T-helper 9 cell (primary cell): ENCODE data around the gene SLC22A17.

Experiments
- DNase-seq: peaks from one replicate; pipeline ENCODE4 v3.0.0-alpha.2; 2020

SLC22A17 gene

GRCh38 chr14:23380976-23381375 lies 28.3 kb upstream of the SLC22A17 start:
- no peak for DNase-seq

GRCh38 chr14:23380197-23380914 lies 27.7 kb upstream of the SLC22A17 start:
- DNase-seq = no peak

- DNase-seq = peak; percentile 59
Measured at GRCh38 chr14:23379366-23380196, 26.9 kb upstream of the SLC22A17 start.

- no peak for DNase-seq
Measured at GRCh38 chr14:23378612-23379220, 26.0 kb upstream of the SLC22A17 start.

- DNase-seq = no peak
Measured at GRCh38 chr14:23377573-23378563, 25.2 kb upstream of the SLC22A17 start.

DNA sequence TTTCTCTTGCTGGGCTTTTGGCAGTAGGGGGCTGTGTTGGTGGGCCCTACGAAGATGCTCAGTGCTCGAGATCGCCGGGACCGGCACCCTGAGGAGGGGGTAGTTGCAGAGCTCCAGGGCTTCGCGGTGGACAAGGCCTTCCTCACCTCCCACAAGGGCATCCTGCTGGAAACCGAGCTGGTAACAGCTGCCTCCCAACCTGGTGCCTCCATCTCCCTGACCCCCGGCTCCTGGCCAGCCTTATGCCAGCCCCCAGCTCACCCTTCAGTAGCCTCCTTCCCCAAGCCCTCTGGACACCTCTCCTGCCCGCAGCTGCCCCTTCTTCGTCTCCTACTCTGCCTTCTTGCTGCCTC lies 24.5 kb upstream of the SLC22A17 start:
- no peak for DNase-seq

DNA sequence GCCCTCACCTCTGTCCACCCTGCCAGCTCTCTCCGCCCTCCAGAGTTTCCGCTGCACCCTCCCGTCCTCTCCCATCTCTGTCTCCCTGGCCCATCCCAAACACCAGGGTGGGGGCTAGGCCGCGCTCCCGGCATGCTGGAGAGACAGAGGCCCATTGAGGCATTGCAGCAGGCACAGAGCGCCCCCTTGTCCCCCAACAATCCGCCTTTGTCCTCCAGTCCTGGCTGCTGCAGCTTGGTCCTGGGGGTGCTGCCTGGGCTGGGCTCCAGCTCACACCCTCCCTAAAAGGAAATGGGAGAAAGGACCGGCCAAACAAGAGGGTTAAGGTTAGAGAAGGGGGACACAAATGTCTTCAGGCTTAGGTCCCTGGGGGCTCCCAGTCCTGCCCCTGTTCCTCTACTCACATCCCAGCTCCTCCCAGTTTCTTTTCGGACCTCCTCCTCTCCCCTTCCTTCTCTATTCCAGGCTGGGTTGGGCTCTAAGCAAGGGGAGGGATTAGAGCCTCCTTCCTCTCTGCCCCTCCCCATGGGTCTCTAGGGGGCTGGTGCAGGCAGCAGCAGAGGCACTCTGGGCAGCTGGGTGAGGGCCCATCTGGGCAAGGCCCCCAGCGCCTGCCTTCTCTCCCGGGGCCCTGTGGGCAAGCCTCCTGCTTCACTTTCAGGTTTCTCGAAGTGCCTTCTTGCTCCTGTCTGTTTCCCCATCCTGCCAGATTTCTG lies 24.0 kb upstream of the SLC22A17 start, which contains the start of gene CMTM5:
Gene CMTM5, plus strand, starts transcription at position 565 of the 716 bp plus-strand sequence. CDS start 206 bp downstream, outside the sequence.
- no peak for DNase-seq

DNA sequence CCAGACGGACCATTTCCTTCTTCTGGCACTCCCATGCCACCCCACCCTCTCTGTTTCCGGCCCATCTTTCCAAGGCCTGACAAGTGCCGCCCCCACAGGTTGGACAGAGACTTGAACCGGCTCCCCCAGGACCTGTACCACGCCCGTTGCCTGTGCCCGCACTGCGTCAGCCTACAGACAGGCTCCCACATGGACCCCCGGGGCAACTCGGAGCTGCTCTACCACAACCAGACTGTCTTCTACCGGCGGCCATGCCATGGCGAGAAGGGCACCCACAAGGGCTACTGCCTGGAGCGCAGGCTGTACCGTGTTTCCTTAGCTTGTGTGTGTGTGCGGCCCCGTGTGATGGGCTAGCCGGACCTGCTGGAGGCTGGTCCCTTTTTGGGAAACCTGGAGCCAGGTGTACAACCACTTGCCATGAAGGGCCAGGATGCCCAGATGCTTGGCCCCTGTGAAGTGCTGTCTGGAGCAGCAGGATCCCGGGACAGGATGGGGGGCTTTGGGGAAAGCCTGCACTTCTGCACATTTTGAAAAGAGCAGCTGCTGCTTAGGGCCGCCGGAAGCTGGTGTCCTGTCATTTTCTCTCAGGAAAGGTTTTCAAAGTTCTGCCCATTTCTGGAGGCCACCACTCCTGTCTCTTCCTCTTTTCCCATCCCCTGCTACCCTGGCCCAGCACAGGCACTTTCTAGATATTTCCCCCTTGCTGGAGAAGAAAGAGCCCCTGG lies 23.0 kb upstream of the SLC22A17 start:
- no peak for DNase-seq

DNA sequence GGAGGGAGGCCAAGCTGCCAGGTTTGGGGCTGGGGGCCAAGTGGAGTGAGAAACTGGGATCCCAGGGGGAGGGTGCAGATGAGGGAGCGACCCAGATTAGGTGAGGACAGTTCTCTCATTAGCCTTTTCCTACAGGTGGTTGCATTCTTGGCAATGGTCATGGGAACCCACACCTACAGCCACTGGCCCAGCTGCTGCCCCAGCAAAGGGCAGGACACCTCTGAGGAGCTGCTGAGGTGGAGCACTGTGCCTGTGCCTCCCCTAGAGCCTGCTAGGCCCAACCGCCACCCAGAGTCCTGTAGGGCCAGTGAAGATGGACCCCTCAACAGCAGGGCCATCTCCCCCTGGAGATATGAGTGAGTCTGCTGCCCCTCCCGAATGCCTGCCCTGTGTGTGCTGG lies 20.4 kb upstream of the SLC22A17 start:
- no peak for DNase-seq

- no peak for DNase-seq
Measured at GRCh38 chr14:23372509-23372908, 19.8 kb upstream of the SLC22A17 start, which contains the start of gene IL25. TSS of gene IL25 (plus strand) at chr14:23372809.

DNA sequence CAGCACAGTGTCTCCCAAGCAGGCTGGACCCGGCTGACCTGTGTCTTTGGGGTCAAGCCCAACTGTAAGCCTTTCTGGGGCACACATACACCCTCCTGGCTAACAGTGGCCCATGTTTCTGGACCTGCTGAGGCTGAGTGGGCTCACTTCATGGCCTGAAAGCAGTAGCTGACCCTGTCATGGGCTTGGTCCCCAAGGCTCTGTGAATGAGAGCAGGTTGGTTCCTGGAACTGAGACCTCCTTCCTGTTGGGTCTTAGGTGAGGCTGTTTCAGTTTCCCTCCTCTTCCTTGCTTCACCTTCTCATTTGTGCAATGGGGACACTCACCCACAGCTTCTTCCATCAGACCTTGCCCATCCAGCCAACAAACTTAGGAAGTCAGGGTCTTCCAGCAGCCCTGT lies 19.2 kb upstream of the SLC22A17 start:
- DNase-seq = no peak

GRCh38 chr14:23370221-23370620 lies 17.5 kb upstream of the SLC22A17 start:
- DNase-seq = no peak

GRCh38 chr14:23366426-23366921 lies 13.8 kb upstream of the SLC22A17 start:
- DNase-seq = no peak

GRCh38 chr14:23365732-23366425 lies 13.2 kb upstream of the SLC22A17 start:
- no peak for DNase-seq

DNA sequence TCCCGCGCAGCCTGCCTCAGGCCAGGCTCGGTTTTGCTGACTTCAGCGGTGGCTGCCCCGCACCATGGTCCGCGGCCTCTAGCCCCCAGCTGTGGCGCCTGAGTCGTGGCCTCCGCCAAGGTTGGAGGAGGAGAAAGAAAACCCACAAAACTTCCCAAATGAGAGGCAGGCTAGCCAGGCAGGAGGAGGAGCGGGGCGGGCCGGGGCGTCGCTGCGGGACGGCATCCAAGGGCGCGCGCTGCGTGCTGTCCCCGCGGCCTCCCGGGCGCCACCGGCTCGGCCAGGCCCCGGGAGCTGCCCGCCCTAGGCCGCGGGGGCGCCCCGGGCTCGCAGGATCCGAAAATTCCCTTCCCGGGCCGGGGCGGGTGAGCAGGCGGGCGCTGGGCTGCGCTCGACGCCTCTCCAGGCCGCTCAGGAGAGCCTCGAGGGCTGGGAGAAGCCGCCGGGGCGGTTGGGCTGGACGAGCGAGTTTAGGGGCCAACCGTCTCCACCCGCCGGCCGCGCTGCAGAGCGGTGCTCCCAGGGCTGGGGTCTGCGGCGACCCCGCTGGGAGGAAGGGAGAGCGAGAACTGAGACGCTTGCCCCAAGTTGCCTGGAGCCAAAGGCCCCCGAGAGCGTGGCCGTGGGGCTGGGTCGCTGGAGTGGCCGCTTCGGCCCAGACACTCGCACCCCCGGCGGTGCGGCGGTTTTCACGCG lies 12.5 kb upstream of the SLC22A17 start, which contains the start of gene EFS:
Gene EFS, minus strand, starts transcription at position 137 of the 696 bp plus-strand sequence. CDS start 147 bp downstream, outside the sequence.
- no peak for DNase-seq

DNA sequence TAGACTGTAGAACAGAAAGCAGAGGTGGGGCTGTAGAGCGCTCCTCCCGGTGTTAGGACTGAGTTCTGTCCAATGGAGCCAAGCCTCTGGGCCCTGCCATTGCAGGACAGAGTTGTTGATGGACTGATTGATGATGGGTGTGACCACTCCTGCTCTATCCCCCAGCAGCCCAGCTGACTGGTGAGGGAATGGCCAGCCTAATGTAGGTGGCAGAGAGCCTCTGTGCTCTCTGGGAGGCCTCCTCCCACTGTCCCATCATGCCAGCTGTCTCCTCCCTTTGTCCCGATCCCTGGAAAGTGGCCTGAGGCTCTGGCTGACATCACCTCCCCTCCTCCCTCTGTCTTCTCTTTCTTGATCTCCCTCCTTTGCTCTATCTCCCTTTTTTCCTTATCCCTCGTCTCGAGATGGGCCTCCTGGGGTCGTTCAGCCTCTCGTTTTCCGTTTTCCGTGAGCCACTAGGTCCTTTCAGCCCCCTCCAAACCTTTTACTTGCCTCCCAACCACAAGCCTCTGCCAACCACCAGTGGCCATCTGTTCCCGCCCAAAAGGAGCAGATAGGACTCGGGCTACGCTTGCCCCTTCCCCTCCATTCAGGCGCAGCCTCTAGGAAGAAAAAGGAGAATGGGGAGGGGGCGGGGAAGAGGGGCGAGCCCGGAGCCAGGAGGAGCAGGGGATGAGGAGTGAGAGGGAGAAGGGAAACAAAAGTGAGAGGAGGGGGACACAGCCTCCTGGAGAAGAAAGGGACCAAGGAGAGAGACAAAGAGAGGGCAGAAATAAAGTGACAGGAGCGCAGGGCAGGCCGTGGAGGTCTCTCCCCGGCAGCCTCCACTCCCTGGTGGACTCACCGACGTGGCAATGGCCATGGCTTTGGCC lies 11.7 kb upstream of the SLC22A17 start:
- DNase-seq = no peak

DNA sequence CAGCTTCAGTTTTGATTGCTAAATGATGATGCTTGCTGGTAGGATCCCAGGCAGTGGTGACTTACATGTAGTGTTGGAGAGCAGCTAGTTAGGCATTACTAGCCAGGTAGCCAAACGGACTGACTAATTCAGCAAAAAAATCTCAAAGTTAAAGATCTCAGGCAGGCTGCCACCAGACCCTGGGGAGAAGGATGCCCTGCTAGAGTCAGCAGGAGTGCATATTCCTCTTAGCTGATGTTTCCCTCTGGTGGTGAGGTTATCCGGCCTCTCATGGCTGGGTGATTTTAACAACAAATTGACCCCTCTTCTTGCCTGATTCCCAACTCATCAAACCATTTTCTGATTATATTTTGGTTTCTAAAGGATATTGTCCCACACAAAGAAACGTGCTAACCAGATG lies 9.5 kb upstream of the SLC22A17 start:
- no peak for DNase-seq

GRCh38 chr14:23361763-23362162 lies 9.1 kb upstream of the SLC22A17 start:
- no peak for DNase-seq
